Neural cell (in vitro differentiated cells): Measurements from ENCODE around the gene ZNF672. TPM values are rescaled to one million over a fixed set of nuclear protein-coding genes. Genes with fewer than 3 reads are reported as not detected.

Experiments
- H2AFZ ChIP-seq: fragments of 200-600, 300-800 bp; sonication (generic), shearing (Covaris generic); 2 replicates; pipeline ENCODE4 v1.6.0; 2014; ENCODE audit warnings: low read depth, mild to moderate bottlenecking, antibody characterized with exemption, low read length, moderate library complexity
- H3F3A ChIP-seq: fragments of 200-600 bp; shearing (Covaris generic); 2 replicates; pipeline ENCODE4 v1.6.1; 2016; ENCODE audit warnings: mild to moderate bottlenecking, moderate library complexity, mixed read lengths, antibody characterized with exemption, low read length; ENCODE audit not compliant: insufficient read depth, poor library complexity, severe bottlenecking
- H3K27ac ChIP-seq: fragments of 200-600, 300-800 bp; sonication (generic), shearing (Covaris generic); 2 replicates; pipeline ENCODE4 v1.5.1; 2014; ENCODE audit warnings: mild to moderate bottlenecking, low read length, moderate library complexity
- H3K27me3 ChIP-seq: fragments of 300-800, 200-600 bp; sonication (generic), shearing (Covaris generic); 2 replicates; pipeline ENCODE4 v1.6.0; 2014; ENCODE audit warnings: mild to moderate bottlenecking, low read depth, low read length, moderate library complexity; ENCODE audit not compliant: insufficient read depth
- H3K36me3 ChIP-seq: fragments of 300-800, 200-600 bp; sonication (generic), shearing (Covaris generic); 2 replicates; pipeline ENCODE4 v1.5.1; 2014; ENCODE audit warnings: mild to moderate bottlenecking, antibody characterized with exemption, low read length, moderate library complexity; ENCODE audit not compliant: insufficient read depth
- H3K4me2 ChIP-seq: fragments of 300-800, 200-600 bp; sonication (generic), shearing (Covaris generic); 2 replicates; pipeline ENCODE4 v1.6.0; 2014; ENCODE audit warnings: mild to moderate bottlenecking, low read length
- H3K4me3 ChIP-seq: fragments of 300-800, 200-600 bp; sonication (generic), shearing (Covaris generic); 2 replicates; pipeline ENCODE4 v1.5.1; 2014; ENCODE audit warnings: mild to moderate bottlenecking, low read length, moderate library complexity
- H3K79me2 ChIP-seq: fragments of 200-600 bp; shearing (Covaris generic); replicated peaks from 2 replicates; pipeline ENCODE4 v1.6.0; 2014; ENCODE audit warnings: mild to moderate bottlenecking, low read length, moderate library complexity; ENCODE audit not compliant: insufficient read depth
- H3K9ac ChIP-seq: fragments of 300-800, 200-600 bp; sonication (generic), shearing (Covaris generic); 2 replicates; pipeline ENCODE4 v1.6.1; 2016; ENCODE audit warnings: mild to moderate bottlenecking, low read length, mixed read lengths
- H3K9me2 ChIP-seq: fragments of 200-600 bp; shearing (Covaris generic); 2 replicates; pipeline ENCODE4 v1.6.1; 2016; ENCODE audit warnings: mild to moderate bottlenecking, low read length, mixed read lengths; ENCODE audit not compliant: insufficient read depth
- H3K9me3 ChIP-seq: fragments of 200-600, 300-800 bp; sonication (generic), shearing (Covaris generic); 2 replicates; pipeline ENCODE4 v1.6.1; 2016; ENCODE audit warnings: mild to moderate bottlenecking, mixed run types, low read length, moderate library complexity, mixed read lengths
- H4K20me1 ChIP-seq: fragments of 200-600 bp; shearing (Covaris generic); 2 replicates; pipeline ENCODE4 v1.6.1; 2016; ENCODE audit warnings: mild to moderate bottlenecking, mixed run types; ENCODE audit not compliant: insufficient read depth
- CTCF ChIP-seq: fragments of 450-650 bp; IDR thresholded peaks from 2 replicates; pipeline ENCODE4 v1.5.1; 2014; ENCODE audit warnings: antibody characterized with exemption, mild to moderate bottlenecking, moderate library complexity; ENCODE audit not compliant: poor library complexity, severe bottlenecking
- EP300 ChIP-seq: fragments of 450-650 bp; conservative IDR thresholded peaks from 2 replicates; pipeline ENCODE4 v1.6.1; 2014; ENCODE audit warnings: antibody characterized with exemption, mild to moderate bottlenecking, moderate library complexity; ENCODE audit not compliant: poor library complexity, severe bottlenecking
- EZH2 ChIP-seq: fragments of 200-600, 300-800 bp; shearing (Covaris generic), sonication (generic); IDR thresholded peaks from 2 replicates; pipeline ENCODE4 v1.6.1; 2014; ENCODE audit warnings: antibody characterized with exemption, low read length, borderline replicate concordance, mild to moderate bottlenecking; ENCODE audit not compliant: insufficient read depth, poor library complexity, severe bottlenecking
- MXI1 ChIP-seq: fragments of 450-650 bp; conservative IDR thresholded peaks from 2 replicates; pipeline ENCODE4 v1.6.1; 2014; ENCODE audit warnings: antibody characterized with exemption, mild to moderate bottlenecking; ENCODE audit not compliant: poor library complexity, severe bottlenecking
- POLR2AphosphoS5 ChIP-seq: IDR thresholded peaks from 2 replicates; pipeline ENCODE4 v1.6.1; 2012
- RAD21 ChIP-seq: fragments of 450-650 bp; conservative IDR thresholded peaks from 2 replicates; pipeline ENCODE4 v1.6.1; 2014; ENCODE audit warnings: antibody characterized with exemption, mild to moderate bottlenecking, moderate library complexity
- REST ChIP-seq: IDR thresholded peaks from 2 replicates; pipeline ENCODE4 v1.6.1; 2012; ENCODE audit warnings: borderline replicate concordance
- SMC3 ChIP-seq: fragments of 450-650 bp; conservative IDR thresholded peaks from 2 replicates; pipeline ENCODE4 v1.6.1; 2014; ENCODE audit warnings: antibody characterized with exemption, mild to moderate bottlenecking, moderate library complexity; ENCODE audit not compliant: poor library complexity
- TAF1 ChIP-seq: IDR thresholded peaks from 2 replicates; pipeline ENCODE4 v1.6.1; 2012; ENCODE audit warnings: low read depth
- polyA plus RNA-seq: library from polyadenylated mRNA; depleted of rRNA; stranded (reverse); fragments of >200 nt; gene quantifications from 2 replicates; pipeline ENCODE4 v1.2.3, GENCODE V29; 2014

Gene ZNF672
- polyA plus RNA-seq, 1 donor from 2014 or later: 22.9 TPM

GRCh38 chr1:248834343-248834940 lies 3.6 kb upstream of the ZNF672 start:
- Histone ChIP-seq H3K27ac (no peak overlapping the region), H3K4me2 (no peak overlapping the region), H3K9ac (no peak overlapping the region), H3K9me2 (no peaks in the 10 kb centered on the region), H3K27me3 (no peaks in the 10 kb centered on the region), H4K20me1 (no peaks in the 10 kb centered on the region), H3K79me2 (no peaks in the 10 kb centered on the region), H3K36me3 (no peaks in the 10 kb centered on the region), H2AFZ (no peak overlapping the region), H3K4me3 (no peak overlapping the region), H3K9me3 (no peaks in the 10 kb centered on the region), H3F3A (no peaks in the 10 kb centered on the region)
- TF ChIP-seq EZH2: no peak
- no peak for TF ChIP-seq POLR2AphosphoS5
- TF ChIP-seq SMC3: no peak
- TF ChIP-seq CTCF: no peak
- no peak for TF ChIP-seq RAD21
- TF ChIP-seq TAF1: no peak
- TF ChIP-seq MXI1: no peak
- no peak for TF ChIP-seq EP300
- no peak for TF ChIP-seq REST

GRCh38 chr1:248837045-248837780 lies 811 bp upstream of the ZNF672 start:
- H2AFZ ChIP-seq: peak overlapping the region; percentile 42
- no peaks in the 10 kb centered on the region for H3K36me3 ChIP-seq
- peak overlapping the region; percentile 41 for H3K27ac ChIP-seq
- no peaks in the 10 kb centered on the region for H3K9me3 ChIP-seq
- H4K20me1 ChIP-seq: no peaks in the 10 kb centered on the region
- no peaks in the 10 kb centered on the region for H3K27me3 ChIP-seq
- no peaks in the 10 kb centered on the region for H3F3A ChIP-seq
- H3K79me2 ChIP-seq: peaks cover 10% of the 10 kb centered on the region
- peak overlapping the region; percentile 99 for H3K4me3 ChIP-seq
- H3K9me2 ChIP-seq: no peaks in the 10 kb centered on the region
- peak overlapping the region; percentile 46 for H3K4me2 ChIP-seq
- TF ChIP-seq EP300: no peak
- no peak for TF ChIP-seq CTCF
- TF ChIP-seq EZH2: no peak
- H3K9ac ChIP-seq: peak overlapping the region; percentile 98
